Neutrophil (primary cell): ENCODE results near the gene APOC4.
A peak's percentile ranks its signal among the peaks of the same experiment; 100 is the strongest.

ENCODE experiments used
- H3K27ac ChIP-seq: fragments of 200-600 bp; sonication (generic); 2 replicates; pipeline ENCODE4 v1.5.1; 2016; ENCODE audit warnings: mild to moderate bottlenecking, moderate library complexity
- H3K27me3 ChIP-seq: fragments of 200-600 bp; sonication (generic); 2 replicates; pipeline ENCODE4 v1.6.0; 2016; ENCODE audit warnings: mild to moderate bottlenecking
- H3K36me3 ChIP-seq: fragments of 200-600 bp; sonication (generic); 2 replicates; pipeline ENCODE4 v1.5.1; 2017
- H3K4me1 ChIP-seq, 2 experiments: fragments of 200-600 bp in 1 of 2; sonication (generic) in 1 of 2; 1 replicate in 1 of 2; 2 replicates in 1 of 2; pipeline versions ENCODE4 v1.5.1 to v1.6.1; 2013 to 2016; ENCODE audit warnings: low read depth in 1 of 2, low read length in 1 of 2, mild to moderate bottlenecking in 1 of 2, moderate library complexity in 1 of 2; ENCODE audit not compliant: control insufficient read depth in 1 of 2, insufficient read depth in 1 of 2
- H3K4me3 ChIP-seq, 2 experiments: fragments of 200-600 bp in 1 of 2; sonication (generic) in 1 of 2; 1 replicate in 1 of 2; 2 replicates in 1 of 2; pipeline ENCODE4 v1.5.1; 2013 to 2016; ENCODE audit warnings: low read depth in 1 of 2, low read length in 1 of 2, mild to moderate bottlenecking in 1 of 2, moderate library complexity in 1 of 2
- H3K9me3 ChIP-seq: fragments of 200-600 bp; sonication (generic); 2 replicates; pipeline ENCODE4 v1.5.1; 2016
- TF ChIP-seq, protein P1 (sequence below): fragments of 200-600 bp; sonication (generic); IDR thresholded peaks from 2 replicates; pipeline ENCODE4 v1.5.1; 2016; ENCODE audit warnings: antibody characterized with exemption

Gene APOC4

DNA sequence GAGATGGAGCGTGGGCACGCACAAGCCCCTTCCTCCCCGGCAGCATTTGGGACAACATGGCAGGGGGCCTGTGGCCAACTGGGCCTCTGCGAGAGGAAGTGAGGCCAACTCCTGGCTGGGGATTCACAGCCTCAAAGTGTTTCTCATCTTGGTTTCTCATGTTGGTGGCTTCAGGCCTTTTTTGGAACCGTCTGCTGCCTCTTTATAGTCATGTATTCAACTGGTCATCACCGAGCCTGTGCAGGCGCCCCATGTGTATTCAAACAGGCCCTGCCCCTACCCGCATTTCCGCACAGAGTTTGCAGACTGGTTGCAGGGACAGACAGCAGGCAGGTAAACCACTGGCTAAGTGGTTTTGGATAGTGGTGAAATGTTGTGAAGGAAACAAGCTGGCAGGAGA is 42.0 kb downstream of the APOC4 start:
- TF ChIP-seq, protein P1, sequence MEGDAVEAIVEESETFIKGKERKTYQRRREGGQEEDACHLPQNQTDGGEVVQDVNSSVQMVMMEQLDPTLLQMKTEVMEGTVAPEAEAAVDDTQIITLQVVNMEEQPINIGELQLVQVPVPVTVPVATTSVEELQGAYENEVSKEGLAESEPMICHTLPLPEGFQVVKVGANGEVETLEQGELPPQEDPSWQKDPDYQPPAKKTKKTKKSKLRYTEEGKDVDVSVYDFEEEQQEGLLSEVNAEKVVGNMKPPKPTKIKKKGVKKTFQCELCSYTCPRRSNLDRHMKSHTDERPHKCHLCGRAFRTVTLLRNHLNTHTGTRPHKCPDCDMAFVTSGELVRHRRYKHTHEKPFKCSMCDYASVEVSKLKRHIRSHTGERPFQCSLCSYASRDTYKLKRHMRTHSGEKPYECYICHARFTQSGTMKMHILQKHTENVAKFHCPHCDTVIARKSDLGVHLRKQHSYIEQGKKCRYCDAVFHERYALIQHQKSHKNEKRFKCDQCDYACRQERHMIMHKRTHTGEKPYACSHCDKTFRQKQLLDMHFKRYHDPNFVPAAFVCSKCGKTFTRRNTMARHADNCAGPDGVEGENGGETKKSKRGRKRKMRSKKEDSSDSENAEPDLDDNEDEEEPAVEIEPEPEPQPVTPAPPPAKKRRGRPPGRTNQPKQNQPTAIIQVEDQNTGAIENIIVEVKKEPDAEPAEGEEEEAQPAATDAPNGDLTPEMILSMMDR = no peak
- peaks cover 86% of the 10 kb centered on the region for H3K36me3 ChIP-seq
- no peak overlapping the region for H3K27ac ChIP-seq

DNA sequence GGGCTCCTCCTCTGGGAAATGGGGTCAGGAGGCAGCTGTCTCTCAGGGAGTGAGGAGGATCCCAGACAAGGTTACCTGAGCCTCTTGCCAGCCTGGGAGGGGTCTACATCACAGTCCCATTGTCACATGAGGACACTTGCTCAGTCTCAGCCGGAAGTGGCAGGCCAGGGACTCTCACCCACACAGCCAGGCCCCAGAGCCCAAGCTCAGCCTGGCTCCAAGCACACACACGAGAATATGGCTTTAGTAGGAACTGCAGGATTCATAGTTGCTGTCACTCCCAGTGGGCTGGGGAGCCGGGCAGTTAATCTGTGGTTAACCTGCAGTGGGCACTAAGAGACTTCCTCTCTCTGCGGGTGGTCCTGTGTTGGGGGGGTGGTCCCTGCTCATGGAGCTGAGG is 43.4 kb downstream of the APOC4 start:
- H3K4me1 ChIP-seq = peaks cover 0 to 5% of the 10 kb centered on the region in 2 experiments
- TF ChIP-seq, protein P1 = no peak

More for the DNA sequence above, 42.0 kb downstream of the APOC4 start:
- Histone ChIP-seq H3K9me3 (no peaks in the 10 kb centered on the region), H3K4me1 (peaks cover 0 to 5% of the 10 kb centered on the region in 2 experiments), H3K4me3 (no peak overlapping the region), H3K27me3 (no peaks in the 10 kb centered on the region)

DNA sequence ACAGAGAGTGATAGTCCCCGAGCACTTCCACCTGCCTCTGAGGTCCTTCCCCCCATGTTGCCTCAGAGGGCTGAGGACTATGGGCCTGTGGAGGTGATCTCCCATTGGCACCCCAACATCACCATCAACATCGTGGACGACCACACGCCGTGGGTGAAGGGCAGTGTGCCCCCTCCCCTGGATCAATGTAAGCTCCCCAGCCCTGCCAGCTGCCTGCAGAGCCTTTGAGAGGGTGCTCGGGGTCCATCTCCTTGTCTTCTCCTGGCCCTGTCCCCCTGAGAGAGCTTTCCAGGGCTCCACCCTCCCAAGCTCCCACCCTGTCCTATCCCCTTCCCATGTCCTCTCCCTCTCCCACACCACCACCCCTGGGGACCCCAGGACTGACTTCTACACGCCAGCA is 44.4 kb downstream of the APOC4 start:
- Histone ChIP-seq H3K27ac (peak overlapping the region; percentile 27), H3K27me3 (no peaks in the 10 kb centered on the region), H3K36me3 (peaks cover 91% of the 10 kb centered on the region), H3K4me3 (no peak overlapping the region), H3K9me3 (no peaks in the 10 kb centered on the region), H3K4me1 (peaks cover 0 to 5% of the 10 kb centered on the region in 2 experiments)
- TF ChIP-seq, protein P1 = no peak

More for the DNA sequence above, 43.4 kb downstream of the APOC4 start:
- Histone ChIP-seq H3K36me3 (peaks cover 88% of the 10 kb centered on the region), H3K27me3 (no peaks in the 10 kb centered on the region), H3K4me3 (no peak overlapping the region), H3K27ac (no peak overlapping the region), H3K9me3 (no peaks in the 10 kb centered on the region)

DNA sequence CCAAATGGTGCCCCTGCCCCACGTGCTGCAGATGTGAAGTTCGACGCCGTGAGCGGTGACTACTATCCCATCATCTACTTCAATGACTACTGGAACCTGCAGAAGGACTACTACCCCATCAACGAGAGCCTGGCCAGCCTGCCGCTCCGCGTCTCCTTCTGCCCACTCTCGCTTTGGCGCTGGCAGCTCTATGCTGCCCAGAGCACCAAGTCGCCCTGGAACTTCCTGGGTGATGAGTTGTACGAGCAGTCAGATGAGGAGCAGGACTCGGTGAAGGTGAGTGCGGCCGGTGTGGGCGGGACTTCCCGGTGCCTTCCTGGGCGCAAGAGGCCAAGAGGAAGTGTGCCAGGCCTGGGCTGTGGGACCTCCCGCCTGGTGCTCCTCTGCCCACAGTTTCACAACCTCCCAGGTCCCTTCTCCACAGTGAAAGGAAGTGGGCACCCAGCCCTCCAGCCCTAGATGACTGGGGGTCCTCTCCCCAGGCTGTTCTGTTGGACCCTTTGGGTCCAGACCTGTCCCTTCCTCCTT is 45.2 kb downstream of the APOC4 start:
- peaks cover 0 to 5% of the 10 kb centered on the region in 2 experiments for H3K4me1 ChIP-seq
- peaks cover 91% of the 10 kb centered on the region for H3K36me3 ChIP-seq
- peak overlapping the region; percentile 27 for H3K27ac ChIP-seq
- TF ChIP-seq, protein P1 = no peak
- no peak overlapping the region for H3K4me3 ChIP-seq
- H3K9me3 ChIP-seq = no peaks in the 10 kb centered on the region
- no peaks in the 10 kb centered on the region for H3K27me3 ChIP-seq

DNA sequence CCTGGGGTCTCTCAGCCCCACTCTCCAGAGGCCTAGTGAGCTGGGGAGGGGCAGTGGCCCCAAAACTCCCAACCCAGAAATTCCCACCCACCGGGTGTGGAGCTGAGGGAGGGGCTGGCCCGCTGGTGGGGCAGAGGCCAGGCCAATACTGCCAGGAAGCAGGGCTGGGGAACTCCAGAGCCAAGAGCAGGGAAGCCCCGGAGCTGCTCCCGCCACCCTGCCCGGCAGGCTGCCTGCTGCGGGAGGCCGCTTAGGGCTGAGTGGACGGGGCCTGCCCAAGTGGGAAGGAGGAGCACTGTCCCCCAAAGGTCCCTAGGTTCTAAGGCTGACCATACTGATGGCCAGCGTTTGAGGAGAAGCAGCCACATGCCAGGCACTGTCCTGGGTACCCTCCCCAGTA is 46.2 kb downstream of the APOC4 start:
- no peak overlapping the region for H3K27ac ChIP-seq
- H3K4me1 ChIP-seq = peaks cover 0 to 5% of the 10 kb centered on the region in 2 experiments
- TF ChIP-seq, protein P1 = no peak
- H3K27me3 ChIP-seq = no peaks in the 10 kb centered on the region
- no peak overlapping the region for H3K4me3 ChIP-seq
- peaks cover 93% of the 10 kb centered on the region for H3K36me3 ChIP-seq
- no peaks in the 10 kb centered on the region for H3K9me3 ChIP-seq
